Cortex of kidney (tissue), 1 donor: ENCODE results near the gene CACUL1.
"Not testable (repeated sequence)": the region's sequence is repeated elsewhere in the genome, so short reads cannot be mapped to it uniquely, and the experiment has no call there.

ENCODE experiments used
- DNase-seq: peaks from one replicate; lab custom pipeline; 2025; lab: John Stamatoyannopoulos, UW

Gene CACUL1

DNA sequence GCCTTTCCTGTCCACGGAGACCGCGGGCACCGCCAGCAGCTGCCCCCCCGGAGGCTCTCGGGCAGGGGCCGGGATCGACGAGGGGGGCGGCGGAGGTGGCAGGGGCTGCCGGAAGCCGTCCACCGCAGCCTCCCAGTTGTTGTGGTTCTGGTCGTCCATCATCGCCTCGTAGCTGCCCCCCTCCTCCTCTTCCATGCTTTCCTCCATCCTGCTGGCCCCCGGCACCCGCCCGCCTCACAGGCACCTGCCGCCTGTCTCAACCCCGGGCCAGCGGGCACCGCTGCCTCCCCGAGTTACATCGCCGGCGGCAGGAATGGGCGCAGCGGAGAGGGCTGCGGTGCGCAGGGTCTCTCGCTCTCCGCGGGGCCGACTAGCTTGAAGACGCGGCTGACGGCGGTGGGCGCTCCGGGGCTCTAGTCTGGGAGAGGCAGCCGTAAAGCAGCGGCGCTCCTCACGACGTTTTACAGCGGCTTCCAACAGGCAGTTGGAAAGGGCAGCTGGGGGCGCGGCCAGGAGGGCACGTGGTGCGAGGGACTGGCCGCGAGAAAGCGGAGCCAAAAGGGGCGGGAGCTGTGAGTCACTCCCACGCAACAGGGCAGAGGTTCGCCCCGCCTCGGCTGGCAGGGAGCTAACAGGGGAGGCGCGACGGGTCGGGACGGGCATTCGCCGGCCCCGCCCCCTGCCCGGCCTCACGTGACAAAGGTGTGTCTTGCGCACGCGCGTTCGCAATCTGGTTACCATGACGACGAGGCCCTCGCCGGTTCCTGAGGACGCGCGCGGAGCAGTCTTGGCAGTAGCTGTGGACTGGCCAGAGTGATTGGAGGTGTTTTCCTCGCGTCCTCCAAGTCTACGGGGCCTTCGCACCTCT lies at the start of gene CACUL1:
Gene CACUL1, minus strand, starts transcription at position 415 of the 868 bp plus-strand sequence. Its CDS starts 208 bp downstream, at position 207.
- DNase-seq, result peak; percentile 94

DNA sequence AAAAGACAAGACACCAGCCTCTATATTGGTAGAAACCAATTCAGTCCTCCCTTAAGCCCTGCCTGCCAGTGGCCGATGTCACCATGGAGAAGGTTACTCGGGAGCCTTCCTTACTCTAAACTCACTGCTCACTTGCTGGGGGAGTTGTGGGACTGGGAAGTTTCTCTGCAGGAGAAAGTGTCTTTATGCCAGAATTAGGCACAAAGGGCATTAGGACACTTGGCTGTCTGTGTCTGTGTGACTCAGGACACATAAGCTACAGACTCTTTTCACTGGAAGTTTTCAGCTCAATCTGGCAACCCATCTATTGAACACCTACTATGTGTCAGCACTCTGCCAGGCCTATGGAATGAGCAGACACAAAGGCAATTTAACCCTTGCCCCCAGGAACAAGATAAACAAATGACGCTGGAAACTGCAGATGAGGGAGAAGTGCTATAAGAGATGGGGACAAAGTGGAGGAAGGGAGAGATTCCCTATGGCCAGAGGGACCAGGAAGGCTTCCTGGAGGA lies 49.5 kb upstream of the CACUL1 start:
- DNase-seq, result no peak

DNA sequence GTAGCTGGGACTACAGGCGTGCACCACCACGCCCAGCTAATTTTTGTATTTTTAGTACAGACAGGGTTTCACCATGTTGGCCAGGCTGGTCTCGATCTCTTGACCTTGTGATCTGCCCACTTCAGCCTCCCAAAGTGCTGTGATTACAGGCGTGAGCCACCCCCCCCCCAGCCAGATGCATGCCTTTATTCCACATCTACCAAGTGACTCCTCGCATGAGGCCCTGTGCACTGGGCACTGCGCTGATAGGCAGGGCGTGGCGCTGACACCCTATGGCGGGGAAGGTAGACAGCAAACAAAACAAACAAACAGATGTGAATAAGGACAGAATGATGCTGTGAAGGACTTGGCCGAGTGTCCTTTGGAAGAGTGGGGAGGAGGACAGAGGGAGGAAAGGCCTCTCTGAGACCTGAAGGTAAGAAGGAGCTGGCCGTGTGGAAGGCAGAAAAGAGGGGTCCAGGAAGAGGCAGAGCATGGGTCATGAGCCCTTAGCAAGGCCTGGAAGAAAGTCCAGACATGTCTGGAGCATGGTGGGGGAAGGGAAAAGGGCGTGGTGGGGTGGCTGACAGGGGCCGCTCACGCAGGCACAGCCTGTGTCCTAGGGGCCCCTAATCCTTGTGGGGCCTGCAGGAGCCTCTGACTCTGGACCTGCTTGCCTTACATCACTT lies 47.5 kb upstream of the CACUL1 start:
- DNase-seq, result no peak

DNA sequence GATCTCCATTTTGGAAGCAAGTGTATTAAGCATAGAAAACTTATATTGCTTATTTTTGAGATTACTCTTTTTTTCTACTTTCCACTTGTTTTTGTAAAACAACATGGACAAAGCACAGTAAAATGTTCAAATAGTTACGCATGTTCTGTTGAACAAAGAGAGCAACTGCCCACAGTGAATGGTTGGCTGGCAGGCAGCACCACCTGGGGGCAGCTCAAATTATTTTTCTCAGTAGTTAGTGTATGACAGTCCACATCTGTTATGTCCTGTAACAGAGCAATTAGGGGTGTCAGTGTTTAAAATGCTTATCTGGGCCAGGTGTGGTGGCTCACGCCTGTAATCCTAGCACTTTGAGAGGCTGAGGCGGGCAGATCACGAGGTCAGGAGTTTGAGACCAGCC lies 46.1 kb upstream of the CACUL1 start:
- no peak for DNase-seq

DNA sequence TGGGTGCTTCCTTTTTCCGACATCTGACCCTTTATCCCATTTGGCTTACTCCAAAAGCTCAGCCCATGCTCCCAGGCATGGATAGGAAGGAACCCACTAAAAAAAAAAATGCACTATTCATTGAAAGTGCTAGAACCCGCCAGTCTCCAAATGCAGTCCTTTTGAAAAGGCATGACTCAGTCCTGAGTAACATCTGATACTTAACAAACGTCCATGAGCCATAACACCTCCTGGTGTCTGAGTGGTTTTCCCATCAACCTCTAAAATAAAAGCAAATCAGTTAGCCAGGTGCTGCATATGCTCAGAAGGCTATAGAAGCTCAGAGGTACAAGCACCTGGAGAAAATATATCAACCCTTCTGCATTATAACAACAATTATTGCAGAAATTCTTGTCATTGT lies 45.0 kb upstream of the CACUL1 start:
- DNase-seq, result no peak

DNA sequence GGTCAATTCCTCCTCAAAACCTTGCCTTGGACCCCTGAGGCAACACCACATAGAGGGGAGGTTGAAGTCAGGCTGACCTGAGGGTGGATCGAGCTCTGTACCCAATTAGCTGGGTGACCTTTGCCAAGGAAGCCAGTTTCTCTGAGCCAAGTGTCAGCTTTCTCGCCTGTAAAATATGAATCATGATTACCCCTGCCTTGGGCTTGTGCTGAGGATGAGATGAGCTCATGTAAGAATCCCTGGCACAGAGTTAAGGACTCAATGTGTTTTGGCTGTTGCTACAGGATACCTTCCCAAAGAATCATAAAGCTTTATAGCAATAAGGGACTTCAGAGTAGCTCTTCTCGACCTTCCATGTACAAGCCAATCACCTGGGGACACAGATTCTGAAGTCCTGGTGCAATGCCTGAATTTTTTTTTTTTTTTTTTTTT lies 43.5 kb upstream of the CACUL1 start:
- DNase-seq, result no peak

DNA sequence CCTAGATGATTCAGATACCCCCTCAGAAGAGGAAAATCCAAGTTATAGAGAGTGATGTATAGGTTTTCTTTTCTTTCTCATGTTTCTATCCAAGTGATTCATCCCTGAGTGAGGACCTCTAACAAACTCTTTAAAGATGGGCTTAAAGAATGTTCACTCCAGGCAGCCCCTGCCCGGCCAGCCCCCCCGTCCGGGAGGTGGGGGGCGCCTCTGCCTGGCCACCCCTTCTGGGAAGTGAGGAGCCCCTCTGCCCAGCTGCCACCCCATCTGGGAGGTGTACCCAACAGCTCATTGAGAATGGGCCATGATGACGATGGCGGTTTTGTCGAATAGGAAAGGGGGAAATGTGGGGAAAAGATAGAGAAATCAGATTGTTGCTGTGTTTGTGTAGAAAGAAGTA lies 40.2 kb upstream of the CACUL1 start:
- not testable (repeated sequence) for DNase-seq

DNA sequence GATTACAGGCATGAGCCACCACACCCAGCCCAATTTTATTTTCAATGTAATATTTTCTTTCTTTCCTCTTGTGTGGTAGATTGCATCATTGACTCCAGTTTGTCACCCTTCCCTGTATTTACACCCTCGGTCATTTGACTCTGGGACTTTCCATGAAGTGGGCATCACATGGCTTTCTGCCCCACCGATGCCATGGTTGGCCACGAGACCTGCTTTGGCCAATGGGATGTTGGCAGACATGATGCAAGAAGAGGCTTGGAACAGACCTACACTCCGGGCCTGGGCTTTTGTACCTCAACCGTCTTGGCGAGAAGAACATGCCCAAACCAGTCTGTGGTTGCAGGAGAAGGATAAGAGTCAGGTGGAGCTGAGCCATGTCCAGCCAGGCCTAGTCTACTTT lies 38.8 kb upstream of the CACUL1 start:
- no peak for DNase-seq

DNA sequence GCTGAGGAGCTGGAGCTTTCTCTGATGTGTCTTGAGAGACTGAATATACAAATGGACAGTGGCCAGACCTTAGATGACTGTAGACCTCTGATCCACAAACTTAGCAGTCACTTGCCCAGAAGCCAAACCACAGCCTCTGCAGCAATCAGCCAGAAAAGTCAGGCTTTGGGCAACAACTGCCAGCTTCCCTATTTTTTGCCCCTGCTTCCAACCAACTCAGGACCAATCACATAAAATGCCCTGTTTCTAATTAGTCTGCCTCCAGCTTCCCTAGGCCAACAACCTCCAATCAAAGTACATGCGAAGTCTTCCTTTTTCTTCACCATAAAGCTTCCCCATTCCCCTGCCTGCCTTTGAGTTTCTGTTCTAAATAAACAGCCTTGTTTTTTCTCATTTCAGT lies 37.8 kb upstream of the CACUL1 start:
- DNase-seq, result no peak

DNA sequence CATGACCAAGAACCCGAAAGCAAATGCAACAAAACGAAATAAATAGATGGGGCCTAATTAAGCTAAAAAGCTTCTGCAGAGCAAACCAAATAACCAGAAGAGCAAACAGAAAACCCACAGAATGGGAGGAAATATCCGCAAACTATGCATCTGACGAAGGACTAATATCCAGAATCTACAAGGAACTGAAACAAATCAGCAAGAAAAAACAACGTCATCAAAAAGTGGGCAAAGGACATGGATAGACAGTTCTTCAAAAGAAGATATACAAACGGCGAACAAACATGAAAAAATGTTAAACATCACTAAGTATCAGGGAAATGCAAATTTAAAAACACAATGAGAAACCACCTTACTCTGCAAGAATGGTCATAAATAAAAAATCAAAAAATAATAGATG lies 35.3 kb upstream of the CACUL1 start:
- DNase-seq, result no peak

DNA sequence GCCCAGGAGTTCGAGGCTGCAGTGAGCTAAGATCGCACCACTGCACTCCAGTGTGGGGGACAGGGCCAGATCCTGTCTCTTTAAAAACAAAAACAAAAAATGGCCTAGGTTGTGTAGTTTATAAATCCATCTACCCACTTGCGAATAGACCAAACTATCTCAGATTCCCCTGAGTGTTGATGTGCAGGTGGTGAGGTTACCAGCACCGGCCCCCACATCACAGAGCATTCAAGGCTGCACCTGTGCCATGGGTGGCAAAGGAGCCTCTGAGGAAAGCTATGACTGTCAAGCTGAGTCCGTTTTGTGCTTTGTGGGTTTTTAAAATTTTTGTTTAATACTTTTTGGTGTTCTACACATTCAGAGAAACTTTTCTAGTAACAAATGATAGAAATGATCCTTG lies 30.8 kb upstream of the CACUL1 start:
- no peak for DNase-seq

DNA sequence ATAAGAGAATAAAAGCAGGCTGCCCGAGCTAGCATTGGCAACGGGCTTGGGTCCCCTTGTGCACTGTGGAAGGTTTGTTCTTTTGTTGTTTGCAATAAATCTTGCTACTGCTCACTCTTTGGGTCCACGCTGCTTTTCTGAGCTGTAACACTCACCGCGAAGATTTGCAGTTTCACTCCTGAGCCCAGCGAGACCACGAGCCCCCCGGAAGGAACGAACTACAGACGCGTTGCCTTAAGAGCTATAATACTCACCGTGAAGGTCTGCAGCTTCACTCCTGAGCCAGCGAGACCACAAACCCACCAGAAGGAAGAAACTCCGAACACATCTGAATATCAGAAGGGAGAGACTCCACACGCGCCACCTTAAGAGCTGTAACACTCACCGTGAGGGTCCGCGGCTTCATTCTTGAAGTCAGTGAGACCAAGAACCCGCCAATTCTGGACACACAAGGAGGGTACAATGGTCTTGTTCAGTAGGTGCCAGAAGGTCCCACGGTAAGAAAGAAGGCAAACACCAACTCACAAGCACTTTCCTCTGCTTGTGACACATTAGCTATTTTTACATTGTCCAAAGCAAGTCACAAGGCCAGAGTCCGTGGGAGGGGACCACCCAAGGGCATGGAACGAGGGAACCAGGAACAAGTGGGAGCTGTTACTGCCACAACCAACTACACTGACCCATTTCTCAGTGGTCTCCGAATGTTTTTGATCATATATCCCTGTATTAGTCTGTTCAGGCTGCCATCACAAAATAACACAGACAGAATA lies 29.2 kb upstream of the CACUL1 start:
- DNase-seq, result no peak

DNA sequence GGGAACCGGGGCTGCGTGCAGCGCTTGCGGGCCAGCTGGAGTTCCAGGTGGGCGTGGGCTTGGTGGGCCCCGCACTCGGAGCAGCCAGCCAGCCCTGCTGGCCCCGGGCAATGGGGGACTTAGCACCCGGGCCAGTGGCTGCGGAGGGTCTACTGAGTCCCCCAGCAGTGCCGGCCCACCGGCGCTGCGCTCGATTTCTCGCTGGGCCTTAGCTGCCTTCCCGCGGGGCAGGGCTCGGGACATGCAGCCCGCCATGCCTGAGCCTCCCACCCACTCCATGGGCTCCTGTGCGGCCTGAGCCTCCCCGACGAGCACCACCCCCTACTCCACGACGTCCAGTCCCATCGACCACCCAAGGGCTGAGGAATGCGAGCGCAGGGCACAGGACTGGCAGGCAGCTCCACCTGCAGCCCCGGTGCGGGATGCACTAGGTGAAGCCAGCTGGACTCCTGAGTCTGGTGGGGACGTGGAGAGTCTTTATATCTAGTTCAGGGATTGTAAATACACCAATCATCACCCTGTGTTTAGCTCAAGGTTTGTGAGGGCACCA lies 28.2 kb upstream of the CACUL1 start:
- DNase-seq, result not testable (repeated sequence)

DNA sequence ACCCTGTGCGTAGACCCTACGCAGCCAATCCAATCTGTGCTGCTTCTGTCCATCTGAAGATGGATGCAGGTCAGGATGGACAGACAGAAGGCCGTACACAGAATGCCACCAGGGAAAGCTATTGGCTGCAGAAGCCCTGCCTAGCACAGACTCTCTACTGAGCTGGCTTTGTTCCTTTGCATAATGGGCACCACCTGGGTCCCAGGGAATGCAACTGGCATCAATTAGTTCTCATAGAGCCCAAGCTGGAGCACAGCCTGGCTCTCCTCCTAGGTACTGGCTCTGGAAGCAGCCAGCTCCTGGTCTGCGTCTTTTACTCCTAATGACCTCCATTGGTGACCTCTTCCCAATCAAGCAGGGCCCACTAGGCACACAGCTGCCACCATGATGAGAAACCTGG lies 26.8 kb upstream of the CACUL1 start:
- DNase-seq, result no peak

DNA sequence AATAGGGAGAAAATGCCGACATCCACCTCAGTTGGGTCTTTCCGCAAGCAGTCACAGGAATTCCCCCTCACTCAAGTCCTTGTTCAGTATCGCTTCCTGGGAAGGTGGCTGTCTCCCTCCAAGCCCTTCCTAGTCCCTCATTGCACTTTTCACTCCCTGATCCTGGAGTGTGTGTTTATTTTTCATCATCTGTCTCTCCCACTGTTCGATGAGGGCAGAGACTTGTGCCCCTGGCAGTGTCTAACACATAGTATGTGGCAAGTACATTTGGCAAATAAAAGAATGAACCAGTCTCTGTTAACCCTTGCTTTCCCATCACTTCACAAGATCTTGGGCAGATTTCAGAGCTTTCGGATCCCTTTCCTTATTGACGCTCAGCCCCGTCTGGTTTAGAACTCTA lies 24.0 kb upstream of the CACUL1 start:
- DNase-seq, result no peak

DNA sequence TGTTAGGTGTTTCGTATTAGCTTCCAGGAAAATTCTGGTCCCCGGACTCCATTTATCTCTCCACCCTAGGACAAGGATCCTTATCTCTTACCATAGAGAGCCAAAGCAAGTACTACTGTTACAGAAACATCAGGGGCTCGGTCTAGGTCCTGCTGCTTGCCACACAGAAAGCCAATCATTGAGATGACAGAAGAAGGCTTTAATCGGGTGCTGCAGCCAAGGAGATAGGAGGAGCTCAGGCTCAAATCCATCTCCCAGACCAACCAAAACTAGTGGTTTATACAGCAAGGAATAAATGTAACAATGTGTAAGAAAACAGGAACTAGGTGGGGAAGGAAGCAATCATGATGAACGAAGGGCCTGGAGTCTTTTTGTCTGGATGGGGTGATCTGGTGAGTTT lies 22.2 kb upstream of the CACUL1 start:
- no peak for DNase-seq

DNA sequence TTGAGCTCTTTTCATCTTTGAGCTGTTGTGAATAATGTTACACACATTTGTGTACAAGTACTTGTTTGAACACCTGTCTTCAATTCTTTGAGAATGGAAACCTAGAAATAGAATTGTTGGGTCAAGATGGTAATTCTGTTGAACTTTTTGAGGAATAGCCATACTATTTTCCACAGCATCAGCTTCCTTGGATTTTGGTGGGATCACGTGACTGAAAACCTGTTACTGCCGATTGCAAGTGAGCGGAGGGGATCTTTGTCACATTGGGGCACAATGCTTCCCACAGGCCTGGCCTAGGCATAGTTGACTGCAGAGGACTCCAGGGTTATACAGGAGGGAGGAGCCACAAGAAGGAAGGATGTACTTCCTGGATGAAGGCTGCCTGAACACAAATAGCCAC lies 21.3 kb upstream of the CACUL1 start:
- no peak for DNase-seq

DNA sequence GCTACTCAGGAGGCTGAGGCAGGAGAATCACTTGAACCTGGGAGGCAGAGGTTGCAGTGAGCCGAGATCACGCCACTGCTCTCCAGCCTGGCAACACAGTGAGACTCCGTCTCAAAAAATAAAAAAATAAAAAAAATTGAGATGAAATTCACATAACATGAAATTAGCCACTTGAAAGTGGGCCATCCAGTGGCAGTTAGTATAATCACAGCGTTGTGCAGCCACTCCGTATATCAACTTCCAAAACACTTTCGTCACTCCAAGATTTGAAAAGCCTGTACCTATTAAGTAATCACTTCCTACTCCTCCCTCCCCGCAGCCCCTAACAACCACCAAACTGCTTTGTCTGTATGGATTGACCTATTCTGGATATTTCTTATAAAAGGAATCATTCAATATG lies 20.7 kb upstream of the CACUL1 start:
- DNase-seq, result no peak

DNA sequence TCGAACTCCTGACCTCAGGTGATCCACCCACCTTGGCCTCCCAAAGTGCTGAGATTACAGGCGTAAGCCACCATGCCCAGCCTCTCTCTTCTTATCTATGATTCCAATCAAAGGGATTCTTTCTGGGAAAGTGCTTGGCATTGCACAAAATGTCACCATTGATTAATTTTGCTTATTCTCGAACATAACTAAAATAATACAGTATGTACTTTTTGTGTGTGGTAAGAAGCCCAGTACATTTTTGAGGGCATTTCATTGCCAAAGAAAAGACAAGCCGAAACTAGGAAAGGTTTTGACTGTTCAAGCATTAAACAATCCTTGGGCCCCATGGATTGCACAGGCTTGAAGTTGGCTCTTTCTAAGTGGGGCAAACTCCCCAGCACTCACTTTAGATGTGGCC lies 18.3 kb upstream of the CACUL1 start:
- no peak for DNase-seq

DNA sequence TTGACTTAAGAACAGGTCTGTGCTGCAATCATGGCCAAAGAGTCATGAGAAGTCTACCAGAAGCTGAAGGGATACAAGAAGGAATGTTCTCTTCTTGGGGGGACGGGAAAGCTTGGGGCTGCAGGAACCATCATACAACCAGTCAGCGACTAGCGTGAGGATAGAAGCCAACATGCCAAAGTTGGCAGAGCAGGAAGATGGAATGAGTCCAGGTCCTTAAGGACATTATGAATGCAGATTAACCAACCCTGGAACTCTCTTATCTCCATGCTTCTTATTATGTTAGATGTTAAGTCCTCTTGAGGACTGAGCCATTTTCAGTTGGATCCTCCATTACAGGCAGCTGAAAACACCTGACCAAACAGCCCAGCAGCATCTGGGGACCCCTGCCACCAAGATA lies 17.2 kb upstream of the CACUL1 start:
- DNase-seq, result no peak

DNA sequence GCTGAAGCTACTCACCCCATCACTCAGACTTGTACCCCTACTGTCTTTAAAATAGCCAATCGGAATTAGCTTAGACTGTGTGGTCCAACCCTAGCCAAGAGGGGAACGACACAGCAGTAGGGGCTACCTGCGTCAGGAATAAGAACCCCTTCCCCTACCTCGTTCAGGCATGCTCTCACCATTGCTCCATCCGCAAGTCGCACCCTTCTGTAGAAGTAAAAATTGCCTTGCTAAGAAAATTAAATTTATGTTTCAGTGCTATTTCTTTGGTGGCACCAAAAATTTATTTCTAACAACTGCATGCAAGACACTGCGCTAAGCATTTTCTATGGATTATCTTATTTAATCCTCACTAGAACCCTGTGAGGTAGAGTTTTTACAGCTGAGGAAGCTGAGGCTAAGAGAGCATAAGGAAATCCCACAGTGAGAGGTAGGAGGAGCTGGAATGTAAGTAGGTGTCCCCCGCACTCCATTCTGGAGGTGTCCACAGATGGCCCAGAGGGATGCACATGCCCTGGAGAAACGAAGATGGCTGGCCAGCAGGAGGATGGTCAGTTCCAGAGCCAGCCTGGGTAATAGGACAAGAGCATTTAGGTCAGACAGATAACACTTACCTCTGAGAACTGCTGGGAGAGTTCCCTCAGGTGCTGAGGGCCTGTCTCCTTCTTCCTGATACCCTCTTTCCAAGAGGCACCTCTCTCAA lies 15.3 kb upstream of the CACUL1 start:
- no peak for DNase-seq
